Kidney epithelial cell (primary cell): ENCODE results near the gene ANXA11. TPM values are rescaled to one million over a fixed set of nuclear protein-coding genes. Genes with fewer than 3 reads are reported as not detected.
"Not testable (repeated sequence)": the region's sequence is repeated elsewhere in the genome, so short reads cannot be mapped to it uniquely, and the experiment has no call there.

ENCODE experiments used
- DNase-seq: peaks from one replicate; pipeline ENCODE4 v3.0.0-alpha.2; 2010; ENCODE audit warnings: low read depth
- H3K27me3 ChIP-seq: 2 replicates; pipeline ENCODE4 v1.6.0; 2011; ENCODE audit warnings: low read length; ENCODE audit not compliant: control insufficient read depth, insufficient read depth
- H3K36me3 ChIP-seq: 2 replicates; pipeline ENCODE4 v1.5.1; 2011; ENCODE audit warnings: low read length; ENCODE audit not compliant: control insufficient read depth, insufficient read depth
- H3K4me3 ChIP-seq: 2 replicates; pipeline ENCODE4 v1.5.1; 2011; ENCODE audit warnings: low read depth, mild to moderate bottlenecking, control low read depth, low read length
- total RNA-seq: library from RNA; depleted of rRNA; stranded (reverse); fragments of >200 nt; gene quantifications from 2 replicates; pipeline ENCODE4 v1.2.3, GENCODE V29; 2015
- TF ChIP-seq, protein P1 (sequence below): IDR thresholded peaks from 2 replicates; pipeline ENCODE4 v1.5.1; 2011; ENCODE audit warnings: mild to moderate bottlenecking, moderate library complexity, low read length, control low read depth, inconsistent platforms; ENCODE audit not compliant: insufficient read depth, poor library complexity, severe bottlenecking

ANXA11 gene
- total RNA-seq, 1 donor from 2014 or later, result 182 TPM

DNA sequence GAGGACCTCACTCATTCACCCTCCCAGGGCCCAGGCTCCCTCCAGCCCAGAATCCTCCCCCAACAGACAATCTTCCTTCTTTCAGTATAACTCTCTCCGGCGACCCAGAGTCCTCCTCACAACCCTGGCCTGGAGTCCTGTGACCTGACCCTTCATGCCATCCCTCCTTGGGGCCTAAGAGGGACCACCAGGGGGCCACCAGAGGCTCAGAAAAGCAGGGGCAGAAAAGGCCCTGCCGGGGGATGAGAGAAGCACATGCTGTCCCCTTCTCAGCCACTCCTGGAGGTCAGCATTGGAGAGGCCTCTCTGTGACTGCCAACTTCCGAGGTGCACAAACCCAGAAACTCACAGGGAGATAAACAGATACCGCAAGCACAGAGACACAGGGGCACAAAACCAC lies 31.1 kb upstream of the ANXA11 start:
- H3K36me3 ChIP-seq, DNase-seq, H3K4me3 ChIP-seq, H3K27me3 ChIP-seq: not testable (repeated sequence)

DNA sequence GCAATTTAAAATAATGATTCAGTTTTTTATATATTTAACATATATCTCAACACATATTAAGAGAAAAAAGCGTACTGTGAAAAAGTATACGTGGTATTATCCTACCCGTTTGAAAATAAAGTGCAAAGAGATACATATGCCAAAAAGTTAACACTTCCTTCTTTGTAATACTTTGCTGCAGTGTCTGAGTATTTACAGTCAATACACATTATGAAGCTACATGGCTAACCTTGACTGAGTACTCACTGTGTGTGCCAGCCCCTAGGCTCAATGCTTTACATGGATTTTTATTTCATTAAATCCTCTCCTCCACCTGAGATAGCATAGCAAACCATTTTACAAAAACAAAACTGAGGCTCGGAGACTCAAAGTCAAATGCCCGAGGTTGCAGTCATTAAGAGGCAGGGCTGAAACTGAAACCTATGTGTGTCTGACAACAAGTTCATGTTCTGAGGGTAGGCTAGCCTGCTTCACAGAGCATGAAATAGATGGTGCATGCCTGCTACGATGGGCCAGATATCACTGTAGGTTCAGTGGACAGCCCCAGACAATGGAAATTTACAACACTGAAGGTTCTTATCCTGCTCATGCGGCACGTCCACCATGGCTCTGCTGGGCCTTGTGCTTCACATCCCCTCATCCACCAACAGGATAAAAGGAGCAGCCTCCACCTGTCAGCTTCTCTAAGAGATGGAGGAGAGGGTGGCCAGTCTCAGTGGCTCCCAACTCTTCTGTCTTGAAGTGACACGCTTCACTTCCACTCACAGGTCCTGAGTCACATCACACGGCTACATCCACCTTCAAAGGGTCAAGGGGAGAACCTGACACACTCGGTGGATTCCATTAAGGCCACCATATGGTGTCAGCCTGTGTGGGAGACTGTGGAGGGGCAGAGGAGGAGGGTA lies 29.2 kb upstream of the ANXA11 start:
- not testable (repeated sequence) for H3K36me3 ChIP-seq, DNase-seq, H3K27me3 ChIP-seq

DNA sequence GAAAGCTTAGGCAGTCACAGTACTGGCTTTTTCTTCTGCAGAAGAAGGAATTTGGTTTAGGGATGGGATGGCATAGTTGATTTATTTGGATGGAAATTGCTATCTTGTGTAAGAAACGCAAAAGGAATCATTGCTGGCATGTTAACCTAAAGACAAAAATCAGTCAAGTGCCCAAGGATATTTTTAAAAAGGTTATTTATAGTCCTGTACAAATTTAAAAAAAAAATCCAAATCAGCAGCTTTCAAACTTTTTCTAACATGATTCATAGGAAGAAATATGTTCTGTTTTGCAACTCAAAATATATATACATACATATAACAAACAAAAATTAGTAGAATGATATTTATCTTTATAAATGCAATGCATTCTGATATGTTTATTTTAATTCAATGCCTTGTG lies 28.5 kb upstream of the ANXA11 start:
- H3K4me3 ChIP-seq, DNase-seq: not testable (repeated sequence)

More for the DNA sequence above, 29.2 kb upstream of the ANXA11 start:
- H3K4me3 ChIP-seq, result not testable (repeated sequence)

DNA sequence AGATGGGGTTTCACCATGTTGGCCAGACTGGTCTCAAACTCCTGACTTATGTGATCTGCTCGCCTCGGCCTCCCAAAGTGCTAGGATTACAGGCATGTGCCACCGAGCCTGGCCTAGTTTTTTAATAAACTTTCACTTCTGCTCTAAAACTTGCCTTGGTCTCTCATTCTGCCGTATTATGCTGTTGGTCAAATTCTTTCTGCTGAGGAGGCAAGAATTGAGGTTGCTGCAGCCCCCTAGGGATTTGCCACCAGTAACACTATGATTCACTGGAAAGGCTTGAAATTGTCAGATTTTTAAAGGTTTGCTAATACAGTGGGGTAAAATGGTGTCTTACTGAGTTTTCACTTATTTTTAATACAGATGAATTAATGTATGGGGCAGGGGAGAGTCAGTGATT lies 21.4 kb upstream of the ANXA11 start:
- not testable (repeated sequence) for H3K36me3 ChIP-seq, DNase-seq, H3K27me3 ChIP-seq, H3K4me3 ChIP-seq

More for the DNA sequence above, 28.5 kb upstream of the ANXA11 start:
- not testable (repeated sequence) for H3K36me3 ChIP-seq, H3K27me3 ChIP-seq

DNA sequence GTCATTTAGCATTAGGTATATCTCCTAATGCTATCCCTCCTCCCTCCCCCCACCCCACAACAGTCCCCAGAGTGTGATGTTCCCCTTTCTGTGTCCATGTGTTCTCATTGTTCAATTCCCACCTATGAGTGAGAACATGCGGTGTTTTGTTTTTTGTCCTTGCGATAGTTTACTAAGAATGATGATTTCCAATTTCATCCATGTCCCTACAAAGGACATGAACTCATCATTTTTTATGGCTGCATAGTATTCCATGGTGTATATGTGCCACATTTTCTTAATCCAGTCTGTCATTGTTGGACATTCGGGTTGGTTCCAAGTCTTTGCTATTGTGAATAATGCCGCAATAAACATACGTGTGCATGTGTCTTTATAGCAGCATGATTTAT lies 17.7 kb upstream of the ANXA11 start:
- H3K4me3 ChIP-seq, DNase-seq, H3K27me3 ChIP-seq, H3K36me3 ChIP-seq: not testable (repeated sequence)

DNA sequence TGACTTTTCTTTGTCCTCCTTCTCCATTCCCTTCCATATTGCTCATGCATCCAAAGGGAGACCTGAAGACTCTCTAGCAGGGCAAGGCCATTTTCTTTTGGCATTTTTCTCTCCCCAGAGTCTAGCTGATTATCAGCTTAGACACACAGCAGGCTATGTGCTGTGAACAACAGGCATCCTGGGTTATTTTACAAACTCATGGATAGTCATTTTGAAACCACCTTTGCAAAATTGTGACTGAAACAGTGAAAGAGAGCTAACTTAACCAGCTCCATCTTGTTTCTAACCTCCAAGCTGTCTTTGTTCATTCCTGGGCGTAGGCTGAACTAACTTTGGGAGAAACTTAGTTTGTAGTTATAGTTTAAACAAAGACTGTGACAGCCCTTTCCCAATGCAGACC lies 13.5 kb upstream of the ANXA11 start:
- not testable (repeated sequence) for H3K27me3 ChIP-seq, H3K36me3 ChIP-seq, H3K4me3 ChIP-seq

DNA sequence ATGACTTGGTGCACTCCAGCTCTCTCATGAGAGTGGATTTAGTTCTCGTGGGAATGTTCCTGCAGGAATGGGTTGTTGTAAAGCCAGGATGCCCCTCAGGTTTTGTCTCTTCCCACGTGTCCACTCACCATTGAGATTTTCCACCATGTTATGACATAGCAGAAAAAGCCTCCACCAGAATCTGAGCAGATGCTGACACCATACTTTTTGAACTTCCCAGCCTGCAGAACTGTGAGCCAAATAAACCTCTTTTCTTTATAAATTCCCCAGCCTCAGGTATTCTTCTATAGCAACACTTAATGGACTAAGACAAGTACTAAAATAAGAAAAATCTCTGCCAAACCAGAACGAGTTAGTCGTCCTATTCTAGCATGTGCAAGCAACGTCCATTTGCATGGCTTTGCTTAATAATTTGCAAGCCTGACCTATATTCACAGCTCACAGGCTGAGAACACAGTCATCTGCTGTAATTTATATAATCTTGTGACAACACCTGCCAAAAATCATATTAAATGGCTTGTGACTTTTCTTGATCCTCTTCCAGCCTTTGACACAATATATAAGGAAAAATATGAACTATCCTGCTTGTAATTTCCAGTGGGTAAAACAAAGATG lies 9.1 kb upstream of the ANXA11 start:
- not testable (repeated sequence) for H3K36me3 ChIP-seq, H3K4me3 ChIP-seq, H3K27me3 ChIP-seq, DNase-seq

More for the DNA sequence above, 13.5 kb upstream of the ANXA11 start:
- not testable (repeated sequence) for DNase-seq

DNA sequence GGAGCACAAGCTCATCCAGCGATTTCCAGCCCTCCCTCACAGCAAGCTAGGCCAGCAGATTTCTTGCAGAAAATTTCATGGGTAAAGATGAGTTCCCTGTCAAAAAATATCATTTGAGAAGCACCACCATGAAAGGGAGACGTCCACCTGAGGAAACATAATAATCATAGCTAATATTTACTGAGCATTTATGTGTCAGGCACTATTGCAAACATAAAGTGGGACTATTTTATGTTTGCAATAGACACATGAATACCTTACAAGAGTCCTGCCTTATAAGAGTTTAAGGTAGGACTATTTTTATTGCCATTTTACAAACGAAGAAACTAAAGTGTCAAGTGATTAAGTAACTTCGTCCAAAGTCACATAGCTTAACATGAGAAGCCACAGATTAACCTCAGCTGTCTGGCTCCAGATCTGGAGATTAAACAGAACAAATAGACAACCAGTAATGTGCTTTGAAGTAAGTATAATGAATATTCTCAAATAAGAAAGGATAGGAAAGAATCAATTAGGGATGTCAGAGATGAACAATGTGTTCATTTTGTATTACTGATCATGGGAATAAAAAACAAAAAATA lies 7.3 kb upstream of the ANXA11 start:
- H3K36me3 ChIP-seq, H3K4me3 ChIP-seq, DNase-seq, H3K27me3 ChIP-seq: not testable (repeated sequence)

DNA sequence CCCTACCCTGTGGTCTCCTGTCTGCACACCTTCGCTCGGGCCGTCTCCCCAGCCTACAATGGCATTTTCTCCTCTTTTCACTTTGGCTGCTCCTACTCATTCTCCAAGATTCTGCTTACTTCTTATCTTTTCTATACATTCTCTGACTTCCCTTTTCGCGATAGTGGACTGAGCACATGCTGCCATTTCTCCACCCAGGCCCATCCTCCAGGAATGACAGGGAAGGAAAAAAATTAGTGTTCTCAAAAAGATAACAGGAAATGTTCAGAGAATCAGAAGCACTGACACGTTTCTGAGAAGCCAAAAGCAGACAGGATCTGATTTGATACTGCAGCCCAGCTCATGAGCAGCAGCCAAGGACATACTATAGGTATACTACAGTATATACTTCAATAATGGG lies 6.4 kb upstream of the ANXA11 start:
- no peaks in the 10 kb centered on the region for H3K36me3 ChIP-seq
- H3K4me3 ChIP-seq, result no peak overlapping the region
- DNase-seq, result no peak
- H3K27me3 ChIP-seq, result no peaks in the 10 kb centered on the region
- TF ChIP-seq, protein P1, sequence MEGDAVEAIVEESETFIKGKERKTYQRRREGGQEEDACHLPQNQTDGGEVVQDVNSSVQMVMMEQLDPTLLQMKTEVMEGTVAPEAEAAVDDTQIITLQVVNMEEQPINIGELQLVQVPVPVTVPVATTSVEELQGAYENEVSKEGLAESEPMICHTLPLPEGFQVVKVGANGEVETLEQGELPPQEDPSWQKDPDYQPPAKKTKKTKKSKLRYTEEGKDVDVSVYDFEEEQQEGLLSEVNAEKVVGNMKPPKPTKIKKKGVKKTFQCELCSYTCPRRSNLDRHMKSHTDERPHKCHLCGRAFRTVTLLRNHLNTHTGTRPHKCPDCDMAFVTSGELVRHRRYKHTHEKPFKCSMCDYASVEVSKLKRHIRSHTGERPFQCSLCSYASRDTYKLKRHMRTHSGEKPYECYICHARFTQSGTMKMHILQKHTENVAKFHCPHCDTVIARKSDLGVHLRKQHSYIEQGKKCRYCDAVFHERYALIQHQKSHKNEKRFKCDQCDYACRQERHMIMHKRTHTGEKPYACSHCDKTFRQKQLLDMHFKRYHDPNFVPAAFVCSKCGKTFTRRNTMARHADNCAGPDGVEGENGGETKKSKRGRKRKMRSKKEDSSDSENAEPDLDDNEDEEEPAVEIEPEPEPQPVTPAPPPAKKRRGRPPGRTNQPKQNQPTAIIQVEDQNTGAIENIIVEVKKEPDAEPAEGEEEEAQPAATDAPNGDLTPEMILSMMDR, result no peak

DNA sequence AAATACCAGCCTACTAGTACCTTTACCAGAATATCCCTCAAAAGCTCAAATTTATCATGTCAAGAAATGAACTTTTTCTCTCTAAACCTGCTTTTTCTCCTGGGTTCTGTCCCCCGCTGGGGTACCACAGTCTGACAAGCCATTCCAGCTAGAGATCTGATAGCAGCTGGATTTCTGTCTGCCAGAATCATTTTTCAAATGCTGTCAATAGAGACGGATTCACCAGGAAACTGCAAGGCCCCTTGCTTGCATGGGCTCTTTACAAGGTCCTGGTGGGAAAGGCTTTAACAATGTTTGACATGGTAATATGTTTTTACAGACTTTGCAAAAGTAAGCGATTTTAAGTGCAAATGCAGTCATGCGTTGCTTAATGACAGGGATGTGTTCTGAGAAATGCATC lies 4.9 kb upstream of the ANXA11 start:
- DNase-seq, result no peak
- no peak overlapping the region for H3K4me3 ChIP-seq
- TF ChIP-seq, protein P1, result no peak
- H3K36me3 ChIP-seq, result no peaks in the 10 kb centered on the region
- no peaks in the 10 kb centered on the region for H3K27me3 ChIP-seq
